ENCODE data around the gene AADACL2.
"Not testable (repeated sequence)": the region's sequence is repeated elsewhere in the genome, so short reads cannot be mapped to it uniquely, and the experiment has no call there.

Gene AADACL2

GRCh38 chr3:151765685-151766084 lies 32.0 kb downstream of the AADACL2 start:
- no peak for DNase-seq (ENCODE audit: low spot score)

GRCh38 chr3:151766454-151766853 lies 32.7 kb downstream of the AADACL2 start:
- no peak for DNase-seq (ENCODE audit: low spot score)

GRCh38 chr3:151768393-151768930 lies 34.7 kb downstream of the AADACL2 start:
- no peak for DNase-seq (ENCODE audit: low spot score)

- DNase-seq (ENCODE audit: low spot score), result no peak
Observed at GRCh38 chr3:151769175-151769574, 35.4 kb downstream of the AADACL2 start.

GRCh38 chr3:151770956-151771355 lies 37.2 kb downstream of the AADACL2 start:
- DNase-seq (ENCODE audit: low spot score), result peak; percentile 17

GRCh38 chr3:151772825-151773480 lies 39.2 kb downstream of the AADACL2 start:
- DNase-seq (ENCODE audit: low spot score), result no peak

GRCh38 chr3:151774235-151774634 lies 40.5 kb downstream of the AADACL2 start:
- no peak for DNase-seq (ENCODE audit: low spot score)

GRCh38 chr3:151774910-151775309 lies 41.2 kb downstream of the AADACL2 start:
- DNase-seq (ENCODE audit: low spot score), result no peak

- no peak for DNase-seq (ENCODE audit: low spot score)
Observed at GRCh38 chr3:151775314-151776258, 41.9 kb downstream of the AADACL2 start.

GRCh38 chr3:151776259-151776740 lies 42.6 kb downstream of the AADACL2 start:
- no peak for DNase-seq (ENCODE audit: low spot score)

GRCh38 chr3:151777880-151778279 lies 44.2 kb downstream of the AADACL2 start:
- no peak for DNase-seq (ENCODE audit: low spot score)

- DNase-seq (ENCODE audit: low spot score), result no peak
Observed at GRCh38 chr3:151787626-151788025, 53.9 kb downstream of the AADACL2 start.

GRCh38 chr3:151788401-151788800 lies 54.7 kb downstream of the AADACL2 start:
- no peak for DNase-seq (ENCODE audit: low spot score)

- DNase-seq (ENCODE audit: low spot score), result no peak
Observed at GRCh38 chr3:151789853-151790463, 56.2 kb downstream of the AADACL2 start.

- not testable (repeated sequence) for DNase-seq (ENCODE audit: low spot score)
Observed at GRCh38 chr3:151790763-151791162, 57.0 kb downstream of the AADACL2 start.

- no peak for DNase-seq (ENCODE audit: low spot score)
Observed at GRCh38 chr3:151792411-151792810, 58.7 kb downstream of the AADACL2 start.

- DNase-seq (ENCODE audit: low spot score), result no peak
Observed at GRCh38 chr3:151793636-151794035, 59.9 kb downstream of the AADACL2 start.

GRCh38 chr3:151794080-151794479 lies 60.4 kb downstream of the AADACL2 start:
- no peak for DNase-seq (ENCODE audit: low spot score)

- no peak for DNase-seq (ENCODE audit: low spot score)
Observed at GRCh38 chr3:151795276-151795675, 61.5 kb downstream of the AADACL2 start.

GRCh38 chr3:151796105-151796680 lies 62.5 kb downstream of the AADACL2 start:
- no peak for DNase-seq (ENCODE audit: low spot score)

GRCh38 chr3:151798466-151798865 lies 64.7 kb downstream of the AADACL2 start:
- no peak for DNase-seq (ENCODE audit: low spot score)

- no peak for DNase-seq (ENCODE audit: low spot score)
Observed at GRCh38 chr3:151800431-151800830, 66.7 kb downstream of the AADACL2 start.
